Measurements from ENCODE around the gene TSPYL4. TPM values are rescaled to one million over a fixed set of nuclear protein-coding genes. Genes with fewer than 3 reads are reported as not detected.

Gene TSPYL4
- total and polyA plus RNA-seq, 2 of the 8 experiments (the other 6 are each of a cell fraction or from before 2014, with no cell fraction given) = 20.5 to 22.6 TPM

DNA sequence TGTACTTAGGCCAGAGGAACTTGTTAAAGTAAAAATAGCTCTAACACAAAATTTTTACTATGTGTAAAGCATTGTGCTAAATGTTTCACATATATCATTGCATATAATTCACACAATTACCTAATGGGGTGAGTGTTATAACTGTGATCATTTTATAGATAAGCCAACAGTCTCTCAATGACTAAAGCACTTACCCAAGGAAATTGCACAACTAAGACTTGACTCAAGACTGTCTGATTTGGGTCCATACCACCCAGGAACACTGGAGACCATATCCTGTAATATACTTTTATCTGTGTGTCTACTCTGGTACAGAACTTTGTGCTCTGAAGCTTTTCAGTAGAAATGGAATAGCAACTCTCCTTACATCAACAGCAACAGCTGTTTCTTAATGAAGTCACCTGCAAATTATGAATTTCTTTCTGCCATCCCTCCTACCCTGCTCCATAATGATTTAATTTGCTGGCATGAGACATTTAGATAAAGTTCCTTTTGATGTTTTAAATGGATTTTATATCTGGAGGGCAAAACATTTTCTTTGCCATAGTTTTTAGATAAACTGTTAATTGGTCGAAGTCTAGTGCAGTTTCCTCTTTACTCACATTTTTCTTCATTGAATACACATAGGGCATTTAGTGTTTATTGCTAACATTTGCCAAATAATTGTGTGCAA, 47.5 kb downstream of the TSPYL4 start (continued):
- TF ChIP-seq, protein P1, sequence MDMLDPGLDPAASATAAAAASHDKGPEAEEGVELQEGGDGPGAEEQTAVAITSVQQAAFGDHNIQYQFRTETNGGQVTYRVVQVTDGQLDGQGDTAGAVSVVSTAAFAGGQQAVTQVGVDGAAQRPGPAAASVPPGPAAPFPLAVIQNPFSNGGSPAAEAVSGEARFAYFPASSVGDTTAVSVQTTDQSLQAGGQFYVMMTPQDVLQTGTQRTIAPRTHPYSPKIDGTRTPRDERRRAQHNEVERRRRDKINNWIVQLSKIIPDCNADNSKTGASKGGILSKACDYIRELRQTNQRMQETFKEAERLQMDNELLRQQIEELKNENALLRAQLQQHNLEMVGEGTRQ (IDR thresholded peaks at IDR 0.05; ENCODE audit: low read length) = no peak
- TF ChIP-seq JUN (IDR thresholded peaks at IDR 0.05; ENCODE audit: low read depth, low read length) (no peak), KDM5A (IDR thresholded peaks at IDR 0.05; ENCODE audit: low read length) (no peak), CHD1 (IDR thresholded peaks at IDR 0.05; ENCODE audit: low read depth, low read length) (no peak), ZNF274 (IDR thresholded peaks at IDR 0.05; ENCODE audit: borderline replicate concordance, extremely low read depth, low read length) (no peak)
- TF ChIP-seq, protein P2, sequence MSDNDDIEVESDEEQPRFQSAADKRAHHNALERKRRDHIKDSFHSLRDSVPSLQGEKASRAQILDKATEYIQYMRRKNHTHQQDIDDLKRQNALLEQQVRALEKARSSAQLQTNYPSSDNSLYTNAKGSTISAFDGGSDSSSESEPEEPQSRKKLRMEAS (IDR thresholded peaks at IDR 0.05) = no peak
